Endothelial cell of umbilical vein (primary cell): ENCODE measurements around the gene KAT8.

Experiments
- CTCF ChIP-seq, 2 donors: IDR thresholded peaks; 1 replicate in 1 of 2; 2 replicates in 1 of 2; pipeline ENCODE4 v1.5.1; 2011; ENCODE audit warnings: low read length in 2 of 2, mild to moderate bottlenecking in 2 of 2, moderate library complexity in 2 of 2, control low read depth in 1 of 2, inconsistent platforms in 1 of 2, low read depth in 1 of 2; ENCODE audit not compliant: insufficient read depth in 1 of 2; ENCODE audit errors: extremely low read depth in 1 of 2
- GATA2 ChIP-seq: IDR thresholded peaks from 2 replicates; pipeline ENCODE4 v1.7.0; 2011; ENCODE audit warnings: low read depth, mild to moderate bottlenecking, moderate library complexity, mixed read lengths, low read length; ENCODE audit not compliant: insufficient read length, insufficient read depth
- POLR2A ChIP-seq: IDR thresholded peaks from 2 replicates; pipeline ENCODE4 v1.6.1; 2012; ENCODE audit warnings: low read depth, mild to moderate bottlenecking, control low read depth, low read length

GRCh38 chr16:31092330-31092729 is 25.1 kb upstream of the KAT8 start:
- TF ChIP-seq CTCF (IDR thresholded peaks at IDR 0.05; ENCODE audit: extremely low read depth in 1 of 2, insufficient read depth in 1 of 2, low read depth in 1 of 2, low read length in 2 of 2) = no peak
- TF ChIP-seq GATA2 = no peak
- no peak for TF ChIP-seq POLR2A
